Panc1 (cell line): ENCODE data around the gene UQCR11. TPM values are rescaled to one million over a fixed set of nuclear protein-coding genes. Genes with fewer than 3 reads are reported as not detected.

Source experiments
- ATAC-seq: fragments of 200-7000 bp; cut with Tn5 transposase; 2 replicates; pipeline ENCODE4 v1.9.1; 2020; ENCODE audit warnings: mild to moderate bottlenecking, moderate library complexity
- BruUV-seq: library from RNA; stranded (reverse); fragments of 400-500 nt; replicated peaks from 2 replicates; lab custom pipeline; 2021; lab: Mats Ljungman, UMichigan
- CTCF ChIA-PET: fragments of 300-600 bp; sonication (Branson Sonifier 250); formaldehyde crosslinking; loops from one replicate; lab custom pipeline; 2022; ENCODE audit warnings: antibody characterized with exemption; lab: Charles Lee
- POLR2A ChIA-PET: fragments of 300-600 bp; sonication (Branson Sonifier 250); formaldehyde crosslinking; loops from one replicate; lab custom pipeline; 2022; ENCODE audit warnings: antibody characterized with exemption; lab: Charles Lee
- DNase-seq: peaks from one replicate; pipeline ENCODE4 v3.0.0-alpha.2; 2010; ENCODE audit warnings: low read depth, low spot score
- H3K27ac ChIP-seq: 2 replicates; pipeline ENCODE4 v1.5.1; 2011; ENCODE audit warnings: mild to moderate bottlenecking, low read length, inconsistent platforms
- H3K27me3 ChIP-seq: fragments of 200-500 bp; sonication (Bioruptor generic); 2 replicates; pipeline ENCODE4 v1.6.0; 2014; ENCODE audit warnings: low read length, inconsistent platforms; ENCODE audit not compliant: control insufficient read depth, insufficient read depth
- H3K36me3 ChIP-seq: fragments of 200-500 bp; sonication (Bioruptor generic); 2 replicates; pipeline ENCODE4 v1.5.1; 2014; ENCODE audit warnings: inconsistent platforms, mild to moderate bottlenecking, low read length, moderate library complexity; ENCODE audit not compliant: control insufficient read depth, insufficient read depth
- H3K4me1 ChIP-seq: 2 replicates; pipeline ENCODE4 v1.5.1; 2011; ENCODE audit warnings: inconsistent platforms, mild to moderate bottlenecking, low read length, moderate library complexity; ENCODE audit not compliant: control insufficient read depth, insufficient read depth
- H3K4me3 ChIP-seq, 2 experiments: 2 replicates each; pipeline ENCODE4 v1.5.1; 2011 to 2012; ENCODE audit warnings: low read depth in 2 of 2, low read length in 2 of 2, mild to moderate bottlenecking in 2 of 2, inconsistent platforms in 1 of 2, moderate library complexity in 1 of 2
- H3K9me3 ChIP-seq: fragments of 200-500 bp; sonication (Bioruptor generic); 2 replicates; pipeline ENCODE4 v1.5.1; 2014; ENCODE audit warnings: low read depth, mild to moderate bottlenecking, inconsistent platforms, low read length, moderate library complexity; ENCODE audit not compliant: control insufficient read depth, insufficient read depth
- CTCF ChIP-seq: fragments of 450-650 bp; IDR thresholded peaks from 2 replicates; pipeline ENCODE4 v1.5.1; 2017; ENCODE audit warnings: mild to moderate bottlenecking
- POLR2AphosphoS5 ChIP-seq: IDR thresholded peaks from 2 replicates; pipeline ENCODE4 v1.6.1; 2012; ENCODE audit warnings: mild to moderate bottlenecking, low read depth, low read length, moderate library complexity
- REST ChIP-seq, 2 experiments: IDR thresholded peaks; 2 replicates each; pipeline ENCODE4 v1.6.1; 2011 to 2012; ENCODE audit warnings: low read depth in 2 of 2, control low read depth in 1 of 2, low read length in 1 of 2, mild to moderate bottlenecking in 1 of 2, moderate library complexity in 1 of 2; ENCODE audit not compliant: insufficient read depth in 1 of 2
- SIN3A ChIP-seq: IDR thresholded peaks from 2 replicates; pipeline ENCODE4 v1.6.1; 2012; ENCODE audit warnings: low read depth, mild to moderate bottlenecking, low read length, moderate library complexity, borderline replicate concordance; ENCODE audit not compliant: insufficient read depth
- TCF7L2 ChIP-seq: IDR thresholded peaks from 2 replicates; pipeline ENCODE4 v1.6.1; 2011; ENCODE audit warnings: mild to moderate bottlenecking, low read depth, low read length, inconsistent platforms
- in situ Hi-C: cut with HindIII; loops from 2 replicates; pipeline ENCODE4 v1.10.0; 2016; ENCODE audit warnings: low sequenced_read_pairs, low pct_unique_long_range_greater_than_20kb
- intact Hi-C: fragments of 100-400 bp; cut with micrococcal nuclease; formaldehyde crosslinking; loops from one replicate; pipeline ENCODE4 v1.10.0; 2022; ENCODE audit not compliant: unreplicated experiment
- total RNA-seq: library from RNA; stranded (reverse); gene quantifications from one replicate; pipeline ENCODE4 v1.2.1, GENCODE V29; 2021; ENCODE audit not compliant: unreplicated experiment

Gene UQCR11
- total RNA-seq, 1 experiment from 2014 or later = 300 TPM

GRCh38 chr19:1567848-1568227, 37.4 kb downstream of the UQCR11 start:
- ATAC-seq (peak; percentile 29), DNase-seq (no peak)
- in situ Hi-C loops = no loop called here
- Histone ChIP-seq H3K27ac (no peak overlapping the region), H3K4me1 (no peaks in the 10 kb centered on the region; the same call in 1 of the 2 replicates), H3K27me3 (no peaks in the 10 kb centered on the region), H3K4me3 (peak overlapping the region in 1 of 2 experiments; percentile 59; a peak in 1 of 4 replicates), H3K36me3 (no peaks in the 10 kb centered on the region; the same call in 1 of the 2 replicates), H3K9me3 (no peaks in the 10 kb centered on the region)
- no TSS peak for BruUV-seq
- TF ChIP-seq SIN3A (no peak), TCF7L2 (no peak), POLR2AphosphoS5 (no peak), CTCF (no peak), REST (IDR thresholded peaks at IDR 0.05; ENCODE audit: insufficient read depth in 1 of 2, low read depth in 2 of 2, low read length in 1 of 2) (no peak)
- CTCF ChIA-PET = no interaction called here
- POLR2A ChIA-PET = no interaction called here
- intact Hi-C loops = no loop called here

- Histone ChIP-seq H3K27ac (no peak overlapping the region), H3K36me3 (no peaks in the 10 kb centered on the region; the same call in 1 of the 2 replicates), H3K27me3 (no peaks in the 10 kb centered on the region), H3K4me1 (no peaks in the 10 kb centered on the region; the same call in 1 of the 2 replicates), H3K4me3 (peak overlapping the region; percentile 59 to 63), H3K9me3 (no peaks in the 10 kb centered on the region)
- POLR2A ChIA-PET = no interaction called here
- intact Hi-C loops (no loop called here), in situ Hi-C loops (no loop called here)
- ATAC-seq = peak; percentile 36
- no peak for TF ChIP-seq TCF7L2
- TF ChIP-seq POLR2AphosphoS5 = no peak
- TF ChIP-seq REST (IDR thresholded peaks at IDR 0.05; ENCODE audit: insufficient read depth in 1 of 2, low read depth in 2 of 2, low read length in 1 of 2) = no peak
- TF ChIP-seq SIN3A = no peak
- no peak for TF ChIP-seq CTCF
- BruUV-seq = no TSS peak
- CTCF ChIA-PET = interaction anchor here (0.5 kb wide), 1 partner anchor 263 kb away, joined by 3 read pairs; no protein-coding TSS in a partner anchor
- no peak for DNase-seq
Measured at GRCh38 chr19:1567116-1567847, 38.0 kb downstream of the UQCR11 start.
